Measurements from ENCODE around the gene DIS3L2.

Gene DIS3L2

GRCh38 chr2:232315049-232315922, 353.8 kb downstream of the DIS3L2 start:
- H3F3A ChIP-seq (ENCODE audit: low read depth) = peaks cover 24% of the 10 kb centered on the region
- H3K79me2 ChIP-seq (ENCODE audit: insufficient read depth, low read length) = no peaks in the 10 kb centered on the region; the same call in 1 of the 2 replicates
- H3K9ac ChIP-seq (ENCODE audit: low read depth, low read length, poor library complexity, severe bottlenecking) = peak overlapping the region; percentile 62
- H3K9me3 ChIP-seq (ENCODE audit: insufficient read depth, low read depth, low read length) = peaks cover 19% of the 10 kb centered on the region
- H3K4me1 ChIP-seq (ENCODE audit: insufficient read depth, low read length, poor library complexity, severe bottlenecking) = peaks cover 66% of the 10 kb centered on the region
- TF ChIP-seq CTCF (conservative IDR thresholded peaks at IDR 0.05; ENCODE audit: low read length) (peak; percentile 56), EZH2phosphoT487 (IDR thresholded peaks at IDR 0.05; ENCODE audit: borderline replicate concordance) (no peak)
- no peaks in the 10 kb centered on the region for H3K27me3 ChIP-seq (ENCODE audit: insufficient read depth, low read length, poor library complexity, severe bottlenecking)
- H3K9me2 ChIP-seq (replicated peaks; ENCODE audit: low read depth, low read length) = no peaks in the 10 kb centered on the region
- H3K4me3 ChIP-seq (ENCODE audit: low read length, poor library complexity, severe bottlenecking) = peak overlapping the region; percentile 59
- no peaks in the 10 kb centered on the region for H4K20me1 ChIP-seq (ENCODE audit: insufficient read depth, low read length, poor library complexity, severe bottlenecking)
- H2AFZ ChIP-seq (ENCODE audit: low read length) = no peak overlapping the region
- H3K36me3 ChIP-seq (ENCODE audit: insufficient read depth, low read length) = no peaks in the 10 kb centered on the region
- H3K4me2 ChIP-seq (ENCODE audit: low read depth, low read length, poor library complexity, severe bottlenecking) = peak overlapping the region; percentile 86

- Histone ChIP-seq H2AFZ (ENCODE audit: low read length) (no peak overlapping the region), H3K9ac (ENCODE audit: low read depth, low read length, poor library complexity, severe bottlenecking) (peak overlapping the region; percentile 62), H3K4me2 (ENCODE audit: low read depth, low read length, poor library complexity, severe bottlenecking) (peak overlapping the region; percentile 86), H3K9me2 (replicated peaks; ENCODE audit: low read depth, low read length) (no peaks in the 10 kb centered on the region), H3K9me3 (ENCODE audit: insufficient read depth, low read depth, low read length) (peaks cover 19% of the 10 kb centered on the region), H3K4me1 (ENCODE audit: insufficient read depth, low read length, poor library complexity, severe bottlenecking) (peaks cover 66% of the 10 kb centered on the region), H3K36me3 (ENCODE audit: insufficient read depth, low read length) (no peaks in the 10 kb centered on the region), H4K20me1 (ENCODE audit: insufficient read depth, low read length, poor library complexity, severe bottlenecking) (no peaks in the 10 kb centered on the region), H3F3A (ENCODE audit: low read depth) (peaks cover 24% of the 10 kb centered on the region), H3K27me3 (ENCODE audit: insufficient read depth, low read length, poor library complexity, severe bottlenecking) (no peaks in the 10 kb centered on the region), H3K4me3 (ENCODE audit: low read length, poor library complexity, severe bottlenecking) (peak overlapping the region; percentile 59), H3K79me2 (ENCODE audit: insufficient read depth, low read length) (no peaks in the 10 kb centered on the region; the same call in 1 of the 2 replicates)
- no peak for TF ChIP-seq EZH2phosphoT487 (IDR thresholded peaks at IDR 0.05; ENCODE audit: borderline replicate concordance)
- no peak for TF ChIP-seq CTCF (conservative IDR thresholded peaks at IDR 0.05; ENCODE audit: low read length)
Measured at GRCh38 chr2:232315923-232316299, 354.4 kb downstream of the DIS3L2 start.

- H3K79me2 ChIP-seq (ENCODE audit: insufficient read depth, low read length) = no peaks in the 10 kb centered on the region; the same call in 1 of the 2 replicates
- H3F3A ChIP-seq (ENCODE audit: low read depth) = peaks cover 24% of the 10 kb centered on the region
- H3K36me3 ChIP-seq (ENCODE audit: insufficient read depth, low read length) = no peaks in the 10 kb centered on the region
- H2AFZ ChIP-seq (ENCODE audit: low read length) = no peak overlapping the region
- H3K9ac ChIP-seq (ENCODE audit: low read depth, low read length, poor library complexity, severe bottlenecking) = peak overlapping the region; percentile 62
- no peaks in the 10 kb centered on the region for H3K9me2 ChIP-seq (replicated peaks; ENCODE audit: low read depth, low read length)
- peaks cover 71% of the 10 kb centered on the region for H3K4me1 ChIP-seq (ENCODE audit: insufficient read depth, low read length, poor library complexity, severe bottlenecking)
- H3K4me3 ChIP-seq (ENCODE audit: low read length, poor library complexity, severe bottlenecking) = peak overlapping the region; percentile 59
- peaks cover 19% of the 10 kb centered on the region for H3K9me3 ChIP-seq (ENCODE audit: insufficient read depth, low read depth, low read length)
- no peaks in the 10 kb centered on the region for H3K27me3 ChIP-seq (ENCODE audit: insufficient read depth, low read length, poor library complexity, severe bottlenecking)
- H4K20me1 ChIP-seq (ENCODE audit: insufficient read depth, low read length, poor library complexity, severe bottlenecking) = no peaks in the 10 kb centered on the region
- peak overlapping the region; percentile 86 for H3K4me2 ChIP-seq (ENCODE audit: low read depth, low read length, poor library complexity, severe bottlenecking)
- TF ChIP-seq EZH2phosphoT487 (IDR thresholded peaks at IDR 0.05; ENCODE audit: borderline replicate concordance) (no peak), CTCF (conservative IDR thresholded peaks at IDR 0.05; ENCODE audit: low read length) (no peak)
Measured at GRCh38 chr2:232316461-232317330, 355.2 kb downstream of the DIS3L2 start.
